SK-N-SH treated with all-trans-retinoic acid at 6 μM for 48 hours (cell line): ENCODE data around the gene MIAT.

Experiments
- ATAC-seq: fragments of 200-7000 bp; cut with Tn5 transposase; 3 replicates; pipeline ENCODE4 v1.9.1; 2020; ENCODE audit warnings: mild to moderate bottlenecking, moderate library complexity
- ARNTL ChIP-seq: fragments of 450-650 bp; formaldehyde crosslinking; IDR thresholded peaks from 2 replicates; pipeline ENCODE4 v1.5.0; 2020; ENCODE audit warnings: low read depth, mild to moderate bottlenecking, moderate library complexity, borderline replicate concordance
- BACH2 ChIP-seq: fragments of 250-450 bp; sonication (Bioruptor Pico); IDR thresholded peaks from 2 replicates; pipeline ENCODE4 v1.9.0; 2021; ENCODE audit warnings: mild to moderate bottlenecking, borderline replicate concordance
- CREB5 ChIP-seq: fragments of 250-450 bp; sonication (Bioruptor Pico); IDR thresholded peaks from 2 replicates; pipeline ENCODE4 v1.5.1; 2020; ENCODE audit warnings: low read depth, mild to moderate bottlenecking, moderate library complexity
- CSDC2 ChIP-seq: fragments of 250-450 bp; sonication (Bioruptor Pico); IDR thresholded peaks from 2 replicates; pipeline ENCODE4 v1.5.0; 2020; ENCODE audit warnings: mild to moderate bottlenecking, moderate library complexity
- ESRRG ChIP-seq: fragments of 250-450 bp; sonication (Bioruptor Pico); IDR thresholded peaks from 2 replicates; pipeline ENCODE4 v1.6.1; 2021; ENCODE audit warnings: mild to moderate bottlenecking
- GLIS3 ChIP-seq: fragments of 250-450 bp; sonication (Bioruptor Pico); IDR thresholded peaks from 2 replicates; pipeline ENCODE4 v1.5.0; 2020; ENCODE audit warnings: mild to moderate bottlenecking, moderate library complexity
- ISL1 ChIP-seq: fragments of 250-450 bp; sonication (Bioruptor Pico); IDR thresholded peaks from 2 replicates; pipeline ENCODE4 v2.1.2; 2022; ENCODE audit warnings: mild to moderate bottlenecking, moderate library complexity
- OSR1 ChIP-seq: fragments of 250-450 bp; sonication (Bioruptor Pico); IDR thresholded peaks from 2 replicates; pipeline ENCODE4 v1.8.0; 2022; ENCODE audit warnings: moderate library complexity, mild to moderate bottlenecking, inconsistent platforms
- POU6F1 ChIP-seq: fragments of 250-450 bp; sonication (Bioruptor Pico); IDR thresholded peaks from 2 replicates; pipeline ENCODE4 v1.8.0; 2021; ENCODE audit warnings: low read depth, mild to moderate bottlenecking, moderate library complexity, borderline replicate concordance
- PPARA ChIP-seq: fragments of 250-450 bp; sonication (Bioruptor Pico); IDR thresholded peaks from 2 replicates; pipeline ENCODE4 v1.5.0; 2020; ENCODE audit warnings: mild to moderate bottlenecking, borderline replicate concordance
- RARB ChIP-seq: fragments of 250-450 bp; sonication (Bioruptor Pico); IDR thresholded peaks from 2 replicates; pipeline ENCODE4 v1.8.0; 2021; ENCODE audit warnings: mild to moderate bottlenecking, moderate library complexity
- SNAI2 ChIP-seq: fragments of 250-450 bp; sonication (Bioruptor Pico); IDR thresholded peaks from 2 replicates; pipeline ENCODE4 v1.5.0; 2020; ENCODE audit warnings: mild to moderate bottlenecking, moderate library complexity
- TCF4 ChIP-seq: fragments of 250-450 bp; sonication (Bioruptor Pico); IDR thresholded peaks from 2 replicates; pipeline ENCODE4 v1.8.0; 2021; ENCODE audit warnings: mild to moderate bottlenecking, moderate library complexity, borderline replicate concordance
- TOX ChIP-seq: fragments of 250-450 bp; sonication (Bioruptor Pico); IDR thresholded peaks from 2 replicates; pipeline ENCODE4 v1.8.0; 2021; ENCODE audit warnings: mild to moderate bottlenecking, moderate library complexity, borderline replicate concordance
- TSHZ2 ChIP-seq: fragments of 250-450 bp; sonication (Bioruptor Pico); IDR thresholded peaks from 2 replicates; pipeline ENCODE4 v1.5.0; 2020; ENCODE audit warnings: mild to moderate bottlenecking, moderate library complexity
- ZC3H10 ChIP-seq: fragments of 250-450 bp; sonication (Bioruptor Pico); IDR thresholded peaks from 2 replicates; pipeline ENCODE4 v1.5.1; 2021; ENCODE audit warnings: mild to moderate bottlenecking, moderate library complexity
- ZFP3 ChIP-seq: fragments of 250-450 bp; sonication (Bioruptor Pico); IDR thresholded peaks from 2 replicates; pipeline ENCODE4 v1.5.0; 2020; ENCODE audit warnings: mild to moderate bottlenecking, moderate library complexity
- ZNF565 ChIP-seq: fragments of 450-650 bp; formaldehyde crosslinking; conservative IDR thresholded peaks from 2 replicates; pipeline ENCODE4 v1.5.0; 2020; ENCODE audit warnings: low read depth, mild to moderate bottlenecking, moderate library complexity
- ZNF70 ChIP-seq: fragments of 450-650 bp; formaldehyde crosslinking; IDR thresholded peaks from 2 replicates; pipeline ENCODE4 v1.5.0; 2020; ENCODE audit warnings: mild to moderate bottlenecking, moderate library complexity
- ZNF8 ChIP-seq: fragments of 450-650 bp; formaldehyde crosslinking; IDR thresholded peaks from 2 replicates; pipeline ENCODE4 v1.5.0; 2020; ENCODE audit warnings: mild to moderate bottlenecking, moderate library complexity

MIAT gene

GRCh38 chr22:26617271-26618199 lies 39.9 kb upstream of the MIAT start, which contains the start of gene CRYBB1:
Gene CRYBB1, minus strand, starts transcription at chr22:26618027. Its CDS starts 1,708 bp downstream, at chr22:26616319.
- 0 out of 2 replicates have a peak, but pooled peaks have one; percentile 21 for TF ChIP-seq ZNF70 (CRISPR knock-in tag)
- TF ChIP-seq TCF4 (CRISPR knock-in tag) = peak; percentile 55; the same call in 1 of the 2 replicates
- no peak for TF ChIP-seq OSR1
- ATAC-seq = peak; percentile 46

GRCh38 chr22:26618455-26618854 lies 38.9 kb upstream of the MIAT start:
- no peak for TF ChIP-seq BACH2
- no peak for TF ChIP-seq TSHZ2 (CRISPR knock-in tag)
- no peak for TF ChIP-seq ISL1 (CRISPR knock-in tag)
- TF ChIP-seq ESRRG (CRISPR knock-in tag) = no peak
- no peak for TF ChIP-seq CREB5 (CRISPR knock-in tag)
- no peak for TF ChIP-seq GLIS3 (CRISPR knock-in tag)
- TF ChIP-seq RARB (CRISPR knock-in tag) = no peak
- TF ChIP-seq OSR1 = no peak
- no peak for TF ChIP-seq TCF4 (CRISPR knock-in tag)
- no peak for TF ChIP-seq ZFP3 (CRISPR knock-in tag)
- TF ChIP-seq CSDC2 (CRISPR knock-in tag) = no peak
- no peak for TF ChIP-seq PPARA (CRISPR knock-in tag)
- TF ChIP-seq, all 23 proteins: peak for 0

GRCh38 chr22:26619510-26619909 lies 37.9 kb upstream of the MIAT start:
- TF ChIP-seq TOX (CRISPR knock-in tag) (no peak), POU6F1 (no peak), ESRRG (CRISPR knock-in tag) (no peak), ARNTL (no peak), PPARA (CRISPR knock-in tag) (no peak), CSDC2 (CRISPR knock-in tag) (no peak), ZC3H10 (CRISPR knock-in tag) (no peak), GLIS3 (CRISPR knock-in tag) (no peak)
- TF ChIP-seq, all 23 proteins: peak for 0
- no peak for ATAC-seq

More at GRCh38 chr22:26618455-26618854, 38.9 kb upstream of the MIAT start:
- no peak for ATAC-seq

- ATAC-seq = no peak
- TF ChIP-seq OSR1 (no peak), ISL1 (CRISPR knock-in tag) (no peak), ZNF8 (CRISPR knock-in tag) (no peak), ZNF70 (CRISPR knock-in tag) (no peak), ZFP3 (CRISPR knock-in tag) (no peak), SNAI2 (no peak), ZNF565 (CRISPR knock-in tag) (no peak), CREB5 (CRISPR knock-in tag) (no peak), TOX (CRISPR knock-in tag) (no peak), TCF4 (CRISPR knock-in tag) (no peak), CSDC2 (CRISPR knock-in tag) (no peak), ARNTL (no peak), PPARA (CRISPR knock-in tag) (no peak), TSHZ2 (CRISPR knock-in tag) (no peak), ESRRG (CRISPR knock-in tag) (no peak)
- TF ChIP-seq, all 23 proteins: peak for 0
Observed at GRCh38 chr22:26620197-26620596, 37.2 kb upstream of the MIAT start.
